ENCODE results near the gene TIE1.

DNA sequence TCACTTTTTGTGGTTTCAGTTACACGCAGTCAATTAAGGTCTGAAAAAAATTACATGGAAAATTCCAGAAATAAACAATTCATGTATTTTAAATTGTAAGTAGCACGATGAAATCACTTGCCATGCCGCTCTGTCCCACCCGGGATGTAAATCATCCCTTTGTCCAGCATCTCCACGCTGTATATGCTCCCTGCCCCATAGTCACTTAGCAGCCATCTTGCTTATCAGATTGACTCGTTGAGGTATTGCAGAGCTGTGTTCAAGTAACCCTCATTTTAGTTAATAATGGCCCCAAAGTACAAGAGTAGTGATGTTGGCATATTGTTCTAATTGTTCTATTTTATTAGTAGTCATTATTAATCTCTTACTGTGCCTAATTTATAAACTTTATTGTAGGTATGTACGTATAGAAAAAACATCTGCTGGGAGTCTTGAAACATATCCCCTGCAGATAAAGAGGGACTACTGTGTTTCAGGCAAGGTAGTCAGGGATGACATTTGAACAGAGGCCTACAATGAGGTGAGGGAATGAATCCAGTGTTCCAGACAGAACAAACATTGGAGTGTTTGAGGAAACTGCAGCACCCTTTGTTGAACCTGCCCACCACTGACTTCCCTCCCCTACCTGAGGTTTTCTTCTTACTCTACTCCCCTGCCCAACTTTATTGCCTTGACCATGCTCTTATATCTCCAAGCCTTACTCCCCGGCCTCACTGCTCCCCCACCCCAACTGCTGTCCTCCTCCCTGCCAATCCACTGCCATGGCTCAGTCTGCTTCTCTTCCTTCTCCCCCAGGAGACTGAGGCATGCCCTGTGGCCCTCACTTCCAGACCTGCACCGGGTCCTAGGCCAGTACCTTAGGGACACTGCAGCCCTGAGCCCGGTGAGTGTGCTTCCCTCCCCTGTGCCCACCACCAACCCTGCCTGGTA lies 50.9 kb downstream of the TIE1 start:
- no peak for TF ChIP-seq POLR2A (IDR thresholded peaks at IDR 0.05)
- TF ChIP-seq, protein P1, sequence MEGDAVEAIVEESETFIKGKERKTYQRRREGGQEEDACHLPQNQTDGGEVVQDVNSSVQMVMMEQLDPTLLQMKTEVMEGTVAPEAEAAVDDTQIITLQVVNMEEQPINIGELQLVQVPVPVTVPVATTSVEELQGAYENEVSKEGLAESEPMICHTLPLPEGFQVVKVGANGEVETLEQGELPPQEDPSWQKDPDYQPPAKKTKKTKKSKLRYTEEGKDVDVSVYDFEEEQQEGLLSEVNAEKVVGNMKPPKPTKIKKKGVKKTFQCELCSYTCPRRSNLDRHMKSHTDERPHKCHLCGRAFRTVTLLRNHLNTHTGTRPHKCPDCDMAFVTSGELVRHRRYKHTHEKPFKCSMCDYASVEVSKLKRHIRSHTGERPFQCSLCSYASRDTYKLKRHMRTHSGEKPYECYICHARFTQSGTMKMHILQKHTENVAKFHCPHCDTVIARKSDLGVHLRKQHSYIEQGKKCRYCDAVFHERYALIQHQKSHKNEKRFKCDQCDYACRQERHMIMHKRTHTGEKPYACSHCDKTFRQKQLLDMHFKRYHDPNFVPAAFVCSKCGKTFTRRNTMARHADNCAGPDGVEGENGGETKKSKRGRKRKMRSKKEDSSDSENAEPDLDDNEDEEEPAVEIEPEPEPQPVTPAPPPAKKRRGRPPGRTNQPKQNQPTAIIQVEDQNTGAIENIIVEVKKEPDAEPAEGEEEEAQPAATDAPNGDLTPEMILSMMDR (IDR thresholded peaks at IDR 0.05): no peak
